ENCODE measurements around the gene SLC2A4RG.

DNA sequence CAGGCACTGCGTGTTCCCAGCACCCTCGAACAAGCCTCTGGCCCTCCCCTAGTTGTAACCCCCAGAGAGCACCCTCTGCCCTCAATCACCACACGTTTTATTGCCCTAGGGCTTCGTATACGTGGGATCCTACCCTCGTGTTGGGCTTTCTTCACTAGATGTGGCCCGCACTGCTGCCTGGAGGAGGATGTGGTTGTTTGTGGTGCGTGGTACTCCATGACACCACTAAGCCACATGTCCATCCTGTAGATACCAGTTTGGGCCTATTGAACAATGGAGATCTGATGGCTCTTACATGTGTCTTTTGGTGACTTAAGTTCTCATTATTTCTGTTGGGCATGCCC is 17.0 kb downstream of the SLC2A4RG start:
- TF ChIP-seq, protein P1, sequence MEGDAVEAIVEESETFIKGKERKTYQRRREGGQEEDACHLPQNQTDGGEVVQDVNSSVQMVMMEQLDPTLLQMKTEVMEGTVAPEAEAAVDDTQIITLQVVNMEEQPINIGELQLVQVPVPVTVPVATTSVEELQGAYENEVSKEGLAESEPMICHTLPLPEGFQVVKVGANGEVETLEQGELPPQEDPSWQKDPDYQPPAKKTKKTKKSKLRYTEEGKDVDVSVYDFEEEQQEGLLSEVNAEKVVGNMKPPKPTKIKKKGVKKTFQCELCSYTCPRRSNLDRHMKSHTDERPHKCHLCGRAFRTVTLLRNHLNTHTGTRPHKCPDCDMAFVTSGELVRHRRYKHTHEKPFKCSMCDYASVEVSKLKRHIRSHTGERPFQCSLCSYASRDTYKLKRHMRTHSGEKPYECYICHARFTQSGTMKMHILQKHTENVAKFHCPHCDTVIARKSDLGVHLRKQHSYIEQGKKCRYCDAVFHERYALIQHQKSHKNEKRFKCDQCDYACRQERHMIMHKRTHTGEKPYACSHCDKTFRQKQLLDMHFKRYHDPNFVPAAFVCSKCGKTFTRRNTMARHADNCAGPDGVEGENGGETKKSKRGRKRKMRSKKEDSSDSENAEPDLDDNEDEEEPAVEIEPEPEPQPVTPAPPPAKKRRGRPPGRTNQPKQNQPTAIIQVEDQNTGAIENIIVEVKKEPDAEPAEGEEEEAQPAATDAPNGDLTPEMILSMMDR (IDR thresholded peaks at IDR 0.05), result no peak
- TF ChIP-seq POLR2A (IDR thresholded peaks at IDR 0.05; ENCODE audit: low read depth) (no peak), POLR2AphosphoS5 (IDR thresholded peaks at IDR 0.05) (no peak), EP300 (IDR thresholded peaks at IDR 0.05) (no peak)
